GM19455 (cell line): ENCODE results near the gene SMIM36.
"Not testable (repeated sequence)": the region's sequence is repeated elsewhere in the genome, so short reads cannot be mapped to it uniquely, and the experiment has no call there.

Source experiments
- ATAC-seq: cut with Tn5 transposase; IDR thresholded peaks from one replicate; pipeline ENCODE4 v1.9.1; 2021; ENCODE audit not compliant: unreplicated experiment

SMIM36 gene

GRCh38 chr17:55436224-55437158 is 74.8 kb downstream of the SMIM36 start:
- peak; percentile 10 for ATAC-seq

DNA sequence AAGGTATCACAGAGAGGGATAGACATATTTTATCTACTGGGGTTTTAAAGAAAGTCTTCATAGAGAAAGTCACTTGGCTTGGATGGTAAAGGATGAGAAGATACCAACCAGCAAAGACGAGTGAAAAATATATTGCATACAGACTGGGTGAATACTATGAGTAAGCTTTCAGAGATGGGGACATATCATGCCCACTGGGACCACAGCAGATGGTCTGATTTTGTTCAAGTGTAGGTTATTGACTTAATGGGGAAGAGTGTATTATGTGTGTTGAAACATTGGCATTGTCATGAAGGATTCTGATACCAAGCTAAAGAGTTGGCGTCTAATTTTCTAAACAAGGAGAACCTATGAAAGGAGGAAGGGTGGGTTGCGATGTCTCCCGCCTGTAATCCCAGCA is 75.8 kb downstream of the SMIM36 start:
- ATAC-seq: no peak

DNA sequence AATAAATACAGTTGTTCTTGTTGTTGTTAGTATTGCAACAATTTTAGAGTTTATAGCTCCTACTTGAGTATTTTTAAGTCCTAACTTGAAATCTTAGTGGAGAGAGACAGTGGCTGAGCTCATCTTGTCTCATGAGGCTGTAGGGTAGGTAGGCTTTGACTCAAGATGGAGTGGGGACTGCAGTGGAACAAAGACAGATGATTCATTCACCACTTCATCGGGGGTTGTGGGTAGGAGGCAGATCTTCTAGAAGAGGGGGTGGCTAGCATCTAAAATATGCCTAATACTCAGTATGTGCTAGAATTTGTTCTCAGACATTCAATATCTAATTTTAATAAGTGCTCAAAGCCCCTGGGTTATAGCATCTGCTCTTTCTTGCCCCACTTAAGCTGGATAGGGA is 76.5 kb downstream of the SMIM36 start:
- no peak for ATAC-seq

GRCh38 chr17:55433629-55434422 is 77.4 kb downstream of the SMIM36 start:
- no peak for ATAC-seq

DNA sequence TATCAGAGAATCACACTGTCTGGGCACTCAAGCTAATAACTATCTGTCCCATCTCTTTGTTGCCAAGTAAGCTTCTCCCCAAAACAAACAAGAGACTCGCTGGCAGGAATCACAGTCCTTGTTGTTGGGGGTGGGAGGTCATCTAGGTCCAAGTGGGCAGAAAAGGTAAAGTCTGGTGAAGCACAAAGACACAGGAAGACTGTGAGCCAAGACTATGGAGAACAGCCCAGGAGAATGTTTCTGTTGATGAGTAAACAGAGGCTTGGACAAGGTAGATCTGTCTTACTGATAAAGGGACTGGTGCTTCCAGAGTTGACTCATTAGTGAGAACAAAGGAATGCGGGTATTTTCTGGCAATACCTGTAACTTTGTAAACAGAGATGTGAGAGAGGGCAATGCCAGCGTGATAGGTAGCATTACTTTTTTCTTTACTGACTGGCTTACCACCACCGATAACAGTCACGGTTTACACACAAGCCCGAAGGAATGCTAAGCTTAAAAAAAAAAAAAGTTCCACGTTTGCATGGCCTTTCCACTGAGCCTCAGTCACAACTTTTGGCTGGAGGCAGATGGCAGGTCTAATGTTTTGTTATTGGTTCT is 78.1 kb downstream of the SMIM36 start:
- no peak for ATAC-seq

DNA sequence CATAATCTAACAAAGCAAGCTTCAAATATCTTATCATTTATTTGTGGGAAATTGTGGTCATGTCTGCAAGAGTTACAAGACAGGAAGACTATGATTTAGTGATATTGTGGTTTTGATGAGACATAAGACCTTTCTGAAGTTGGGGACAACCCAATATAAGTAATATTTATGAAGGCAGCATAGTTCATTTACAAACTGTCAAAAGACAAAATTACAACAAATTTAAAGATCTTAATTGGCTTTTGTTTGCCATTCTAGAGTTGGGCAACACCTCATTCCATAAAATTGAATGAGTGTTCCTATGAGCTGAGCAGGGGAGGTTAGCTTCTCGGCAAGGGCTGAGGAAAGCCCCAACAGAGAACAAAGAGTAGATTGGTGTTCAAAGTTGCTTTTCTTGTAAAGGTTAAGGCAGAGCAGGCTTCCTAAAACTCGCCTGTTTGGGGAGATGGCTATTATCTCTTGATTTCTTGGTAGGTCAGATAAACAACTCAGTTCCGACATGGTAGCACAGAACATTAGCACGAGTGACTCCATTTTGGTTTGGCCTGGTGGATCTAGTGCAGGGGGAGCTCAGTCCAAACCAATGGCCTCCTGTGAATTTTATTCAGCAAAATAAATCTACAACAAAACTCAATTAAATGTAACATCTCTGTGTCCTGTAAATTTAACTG is 78.8 kb downstream of the SMIM36 start:
- no peak for ATAC-seq

- ATAC-seq: not testable (repeated sequence)
Observed at GRCh38 chr17:55431914-55432313, 79.3 kb downstream of the SMIM36 start.

DNA sequence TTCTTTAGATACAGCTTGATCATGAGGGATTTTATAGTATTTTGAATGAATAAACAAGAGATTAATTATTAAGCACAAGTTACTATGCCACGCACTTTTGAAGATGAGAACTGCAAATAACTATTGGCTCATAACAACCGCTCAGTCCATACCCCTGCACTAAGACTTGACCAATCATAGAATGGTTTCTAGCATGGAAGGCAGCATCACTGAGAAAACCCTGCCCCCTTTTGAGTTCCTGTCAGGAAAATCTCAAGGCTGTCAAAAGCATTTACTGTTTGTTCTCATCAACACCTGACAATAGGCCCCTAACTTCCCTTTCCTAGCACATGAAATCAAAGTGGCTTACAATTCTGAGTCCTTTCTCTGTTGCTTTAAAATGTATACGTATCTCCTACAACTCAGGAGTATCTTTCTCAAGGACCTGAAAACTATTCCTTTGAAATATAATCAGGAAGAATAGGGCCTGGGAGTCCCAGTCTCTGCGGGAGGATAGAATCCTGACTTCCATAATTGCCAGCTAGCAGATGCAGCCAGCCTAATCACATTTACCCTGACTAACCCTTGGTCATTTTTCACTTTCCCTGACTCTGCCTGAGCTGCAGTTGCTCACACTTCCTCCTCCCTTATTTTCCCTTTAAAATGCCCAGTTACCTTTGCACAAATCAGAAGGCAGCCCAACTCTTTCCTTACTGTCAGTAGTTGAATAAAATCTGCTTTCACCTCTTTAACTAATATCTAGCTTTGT is 80.5 kb downstream of the SMIM36 start:
- ATAC-seq: no peak

GRCh38 chr17:55427587-55427882 is 83.7 kb downstream of the SMIM36 start:
- ATAC-seq: peak; percentile 23

- peak; percentile 51 for ATAC-seq
Observed at GRCh38 chr17:55426851-55427586, 84.2 kb downstream of the SMIM36 start.

DNA sequence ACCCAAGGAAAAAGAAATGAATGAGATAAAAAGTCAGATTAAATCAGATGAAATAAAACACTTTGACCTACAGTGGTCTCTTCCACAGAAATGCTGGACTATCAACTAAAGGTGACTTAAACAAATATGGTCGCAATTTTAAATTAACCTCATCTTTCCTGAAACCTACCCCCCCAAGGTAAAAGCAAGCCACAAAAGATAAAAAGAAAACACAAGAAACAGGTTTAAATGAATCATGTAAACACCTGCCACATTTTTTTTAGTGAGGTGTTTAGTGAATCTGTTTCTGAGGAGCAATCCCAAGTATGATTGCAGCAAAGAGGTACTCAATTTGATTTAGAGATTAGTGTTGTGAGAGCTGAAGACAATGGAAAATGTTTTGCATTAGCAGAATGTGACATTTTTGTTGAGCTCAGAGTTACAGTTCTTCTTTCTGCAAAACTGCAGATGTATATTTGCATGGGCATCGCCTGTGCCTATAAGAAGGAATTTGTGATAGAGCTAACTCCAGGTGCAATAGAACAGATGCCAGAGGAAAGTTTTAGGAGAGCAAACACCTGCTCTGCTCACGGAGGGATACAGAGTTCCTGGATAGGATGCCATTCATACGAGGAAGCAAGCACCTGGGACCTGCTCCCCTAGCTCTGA is 86.2 kb downstream of the SMIM36 start:
- ATAC-seq: no peak

GRCh38 chr17:55423535-55423934 is 87.7 kb downstream of the SMIM36 start:
- ATAC-seq: no peak

DNA sequence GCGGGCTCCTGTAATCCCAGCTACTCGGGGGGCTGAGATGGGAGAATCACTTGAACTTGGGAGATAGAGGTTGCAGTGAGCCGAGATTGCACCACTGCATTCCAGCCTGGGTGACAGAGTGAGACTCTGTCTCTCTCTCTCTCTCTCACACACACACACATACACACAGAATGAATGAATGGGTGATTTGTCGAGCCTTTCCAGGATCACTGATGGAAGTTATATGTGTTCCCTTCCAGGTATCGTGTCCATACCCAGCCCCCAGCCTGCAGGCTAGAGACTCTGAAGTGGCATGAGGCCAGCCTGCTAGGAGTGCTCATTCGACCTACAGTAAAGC is 88.5 kb downstream of the SMIM36 start:
- not testable (repeated sequence) for ATAC-seq

DNA sequence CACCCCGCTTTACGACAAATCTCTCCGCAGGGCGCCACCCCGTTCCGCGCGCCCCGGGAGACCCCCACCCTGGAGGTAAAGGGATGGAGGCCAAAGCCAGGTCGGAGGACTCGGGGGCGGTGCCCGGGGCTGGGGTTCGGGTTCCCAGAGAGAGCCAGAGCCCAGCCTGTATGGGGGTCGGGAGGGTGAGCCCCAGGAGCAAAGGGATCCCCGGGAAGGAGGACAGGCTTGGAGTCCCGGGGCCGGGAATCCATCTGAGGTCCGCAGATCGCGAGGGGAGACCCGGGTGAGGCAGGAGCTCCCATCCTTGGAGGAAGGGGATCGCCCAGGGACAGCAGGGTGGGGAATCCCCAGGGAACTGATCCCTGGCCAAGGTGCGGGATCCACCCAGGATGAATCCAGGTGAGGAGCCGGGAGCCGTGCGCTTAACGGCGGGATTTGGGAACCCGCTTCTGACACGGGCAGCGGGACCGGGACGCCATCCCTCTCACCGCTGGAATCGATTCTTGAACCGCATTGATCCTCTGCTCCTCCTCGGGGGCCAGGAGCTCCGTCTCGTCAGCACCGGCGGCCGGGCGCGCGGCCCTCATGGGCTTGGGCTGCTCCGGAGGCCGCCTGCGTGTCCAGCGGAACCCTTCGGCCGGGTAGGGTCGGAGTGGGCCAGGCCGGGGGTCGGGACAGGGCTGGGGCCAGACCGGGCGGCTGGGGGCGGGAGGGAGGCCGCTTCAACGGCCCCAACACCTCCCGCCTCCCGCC is 89.9 kb downstream of the SMIM36 start, which contains the start of gene MMD:
MMD (minus strand) TSS at position 657 of the 756 bp plus-strand sequence; CDS start at position 517, 140 bp downstream.
- ATAC-seq: peak; percentile 30

DNA sequence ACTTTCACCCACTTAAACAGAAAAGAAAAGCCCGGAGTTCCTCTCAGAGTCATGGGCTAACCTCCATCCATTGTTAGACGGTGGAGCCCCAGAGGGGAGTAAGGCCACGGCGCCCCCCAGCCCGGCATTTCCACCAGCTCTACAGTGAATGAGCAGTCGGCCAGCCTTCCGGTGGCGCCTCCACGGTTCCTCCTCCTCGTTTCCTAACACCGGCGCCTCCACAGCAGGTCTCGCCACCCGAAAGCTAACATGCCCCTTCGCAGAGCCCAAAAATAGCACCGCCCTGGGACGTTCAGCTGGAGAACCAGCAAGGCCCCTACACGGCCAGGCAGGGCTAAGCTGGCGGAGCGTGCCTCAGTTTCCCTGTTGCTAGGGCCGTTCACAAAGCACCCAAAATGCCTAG is 90.5 kb downstream of the SMIM36 start:
- peak; percentile 12 for ATAC-seq

DNA sequence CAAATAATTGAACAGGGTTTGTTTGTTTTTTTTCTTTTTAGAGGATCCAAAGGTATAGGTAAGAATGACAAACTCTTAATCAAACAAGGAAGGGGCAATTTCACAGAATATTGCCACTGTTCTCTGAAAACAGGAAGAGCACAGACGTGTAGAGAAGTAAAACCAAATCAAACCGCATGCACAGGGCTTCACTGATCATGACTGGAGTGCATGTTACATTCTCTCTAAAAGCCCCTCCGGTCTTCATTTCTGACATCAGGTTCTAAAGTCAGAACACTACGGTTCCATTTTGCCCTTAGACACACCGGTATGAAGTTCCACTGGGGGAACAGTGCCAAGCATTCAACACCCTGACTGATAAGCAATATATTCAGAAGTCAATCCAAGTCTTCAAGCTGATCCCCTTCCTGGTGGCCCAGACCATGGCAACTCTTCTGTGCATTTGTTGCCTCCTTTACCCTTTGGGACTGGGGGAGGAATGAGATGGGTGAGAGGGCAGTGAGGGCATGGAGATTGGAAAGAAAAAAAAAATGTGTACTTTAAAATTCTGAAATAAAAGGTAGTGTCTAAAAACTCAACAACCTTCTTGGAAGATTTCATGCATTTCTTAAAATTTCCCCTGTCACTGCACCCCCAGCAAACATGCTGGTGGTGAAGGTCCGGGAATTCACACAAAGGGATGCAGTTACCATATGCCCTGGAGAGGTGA is 91.0 kb downstream of the SMIM36 start:
- ATAC-seq: no peak

GRCh38 chr17:55418369-55419268 is 92.6 kb downstream of the SMIM36 start:
- no peak for ATAC-seq
